Stimulated activated CD4-positive, alpha-beta T cell treated with anti-CD3 and anti-CD28 coated beads, Interleukin-2, amount 100 ng/mL, for 4 hours (primary cell): Measurements from ENCODE around the gene BTBD6.
"Not testable (repeated sequence)": the region's sequence is repeated elsewhere in the genome, so short reads cannot be mapped to it uniquely, and the experiment has no call there.

Experiments
- DNase-seq: peaks from one replicate; pipeline ENCODE4 v3.0.0-alpha.2; 2020; ENCODE audit warnings: low read depth

Gene BTBD6

DNA sequence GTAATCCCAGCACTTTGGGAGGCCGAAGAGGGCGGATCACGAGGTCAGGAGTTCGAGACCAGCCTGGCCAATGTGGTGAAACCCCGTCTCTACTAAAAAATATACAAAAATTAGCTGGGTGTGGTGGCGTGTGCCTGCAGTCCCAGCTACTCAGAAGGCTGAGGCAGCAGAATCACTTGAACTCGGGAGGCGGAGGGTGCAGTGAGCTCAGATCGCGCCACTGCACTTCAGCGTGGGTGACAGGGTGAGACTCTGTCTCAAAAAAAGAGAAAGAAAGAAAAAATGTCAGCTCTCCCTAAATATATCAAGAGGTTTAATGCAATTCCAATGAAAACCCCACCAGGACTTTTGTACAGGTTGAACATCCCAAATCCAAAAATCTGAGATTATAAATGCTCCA is 49.0 kb downstream of the BTBD6 start:
- DNase-seq: not testable (repeated sequence)

DNA sequence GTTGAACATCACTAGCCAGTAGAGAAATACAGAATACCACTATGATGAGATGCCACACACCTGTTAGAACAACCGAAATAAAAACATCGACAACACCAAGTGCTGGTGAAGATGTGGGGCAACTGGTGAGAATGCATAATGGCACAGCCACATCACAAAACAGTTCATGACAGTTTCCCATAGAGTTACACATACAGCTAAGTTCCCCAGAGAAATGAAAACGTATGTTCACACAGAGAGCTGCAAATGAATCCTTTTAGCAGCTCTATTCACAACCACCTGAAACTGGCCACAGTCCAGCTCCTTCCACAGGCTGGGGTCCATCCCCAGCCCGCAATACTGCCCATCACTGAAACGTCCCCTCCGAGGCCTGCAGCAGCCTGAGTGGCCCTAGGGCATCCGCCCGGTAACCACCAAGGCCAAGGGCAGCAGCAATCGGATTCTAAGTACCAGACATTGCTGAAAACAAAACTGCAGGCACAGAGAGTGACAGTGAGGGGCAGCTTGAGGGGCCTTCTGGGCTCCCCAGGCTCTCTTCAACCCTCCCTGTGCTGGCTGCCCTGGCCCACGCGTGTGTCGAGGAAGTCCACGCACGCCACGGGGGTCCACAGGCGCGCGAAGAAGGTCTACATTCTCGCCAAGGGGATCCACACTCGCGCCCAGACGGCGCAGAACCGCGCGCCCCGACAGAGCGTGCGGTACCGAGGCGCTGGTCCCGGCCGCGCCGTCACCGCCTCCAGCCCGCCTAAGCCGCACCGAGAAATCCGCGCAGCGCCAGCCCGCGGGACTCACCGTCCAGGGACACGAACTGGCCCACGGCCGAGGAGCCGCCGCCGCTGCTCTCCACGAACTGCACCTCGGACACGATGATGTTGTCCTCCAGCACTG is 51.6 kb downstream of the BTBD6 start:
- DNase-seq: no peak
